Osteocyte (in vitro differentiated cells): ENCODE results near the gene VRTN. TPM values are rescaled to one million over a fixed set of nuclear protein-coding genes. Genes with fewer than 3 reads are reported as not detected.
"Not testable (repeated sequence)": the region's sequence is repeated elsewhere in the genome, so short reads cannot be mapped to it uniquely, and the experiment has no call there.

ENCODE experiments used
- DNase-seq: peaks from one replicate; pipeline ENCODE4 v3.0.0; 2021; ENCODE audit warnings: mixed read lengths; ENCODE audit not compliant: unreplicated experiment; ENCODE audit errors: extremely low spot score
- H3K27ac Mint-ChIP-seq: one replicate; pipeline ENCODE4 v1.8.0; 2021; ENCODE audit warnings: mild to moderate bottlenecking, mixed read lengths; ENCODE audit not compliant: unreplicated experiment
- H3K27me3 Mint-ChIP-seq: one replicate; pipeline ENCODE4 v1.8.0; 2021; ENCODE audit warnings: mixed read lengths; ENCODE audit not compliant: unreplicated experiment
- H3K36me3 Mint-ChIP-seq: one replicate; pipeline ENCODE4 v1.8.0; 2021; ENCODE audit warnings: mixed read lengths; ENCODE audit not compliant: unreplicated experiment
- H3K4me1 Mint-ChIP-seq: one replicate; pipeline ENCODE4 v1.8.0; 2021; ENCODE audit warnings: mixed read lengths; ENCODE audit not compliant: unreplicated experiment
- H3K4me3 Mint-ChIP-seq: one replicate; pipeline ENCODE4 v1.8.0; 2021; ENCODE audit warnings: mild to moderate bottlenecking, moderate library complexity, mixed read lengths; ENCODE audit not compliant: unreplicated experiment
- H3K9me3 Mint-ChIP-seq: one replicate; pipeline ENCODE4 v1.8.0; 2021; ENCODE audit warnings: mixed read lengths; ENCODE audit not compliant: unreplicated experiment
- total RNA-seq: library from RNA; stranded (reverse); gene quantifications from 2 replicates; pipeline ENCODE4 v1.2.1, GENCODE V29; 2021
- TF ChIP-seq, protein P1 (sequence below): fragments of 200-600 bp; sonication (generic); IDR thresholded peaks from 2 replicates; pipeline ENCODE4 v1.5.0; 2021; ENCODE audit warnings: antibody characterized with exemption, mild to moderate bottlenecking, moderate library complexity

VRTN gene
- total RNA-seq, 1 donor from 2014 or later, result not detected

DNA sequence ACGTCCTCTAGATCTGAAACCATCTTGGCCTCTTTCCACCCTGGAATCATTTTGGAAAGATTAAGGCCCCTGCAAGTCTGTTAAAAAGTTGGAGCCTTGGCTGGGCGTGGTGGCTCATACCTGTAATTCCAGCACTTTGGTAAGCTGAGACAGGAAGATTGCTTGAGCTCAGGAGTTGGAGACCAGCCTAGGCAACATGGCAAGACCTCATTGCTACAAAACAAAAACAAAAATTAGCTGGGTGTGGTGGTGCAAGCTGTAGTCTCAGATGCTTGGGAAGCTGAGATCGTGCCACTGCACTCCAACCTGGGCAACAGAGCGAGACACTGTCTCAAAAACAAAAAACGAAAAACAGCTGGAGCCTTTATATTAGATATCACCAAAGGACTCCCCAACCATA is 34.7 kb upstream of the VRTN start:
- H3K4me1 Mint-ChIP-seq, result no peaks in the 10 kb centered on the region
- H3K9me3 Mint-ChIP-seq, result no peaks in the 10 kb centered on the region
- TF ChIP-seq, protein P1, sequence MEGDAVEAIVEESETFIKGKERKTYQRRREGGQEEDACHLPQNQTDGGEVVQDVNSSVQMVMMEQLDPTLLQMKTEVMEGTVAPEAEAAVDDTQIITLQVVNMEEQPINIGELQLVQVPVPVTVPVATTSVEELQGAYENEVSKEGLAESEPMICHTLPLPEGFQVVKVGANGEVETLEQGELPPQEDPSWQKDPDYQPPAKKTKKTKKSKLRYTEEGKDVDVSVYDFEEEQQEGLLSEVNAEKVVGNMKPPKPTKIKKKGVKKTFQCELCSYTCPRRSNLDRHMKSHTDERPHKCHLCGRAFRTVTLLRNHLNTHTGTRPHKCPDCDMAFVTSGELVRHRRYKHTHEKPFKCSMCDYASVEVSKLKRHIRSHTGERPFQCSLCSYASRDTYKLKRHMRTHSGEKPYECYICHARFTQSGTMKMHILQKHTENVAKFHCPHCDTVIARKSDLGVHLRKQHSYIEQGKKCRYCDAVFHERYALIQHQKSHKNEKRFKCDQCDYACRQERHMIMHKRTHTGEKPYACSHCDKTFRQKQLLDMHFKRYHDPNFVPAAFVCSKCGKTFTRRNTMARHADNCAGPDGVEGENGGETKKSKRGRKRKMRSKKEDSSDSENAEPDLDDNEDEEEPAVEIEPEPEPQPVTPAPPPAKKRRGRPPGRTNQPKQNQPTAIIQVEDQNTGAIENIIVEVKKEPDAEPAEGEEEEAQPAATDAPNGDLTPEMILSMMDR, result no peak
- peaks cover 16% of the 10 kb centered on the region for H3K27me3 Mint-ChIP-seq
- no peak for DNase-seq
- H3K27ac Mint-ChIP-seq, result no peak overlapping the region
- H3K36me3 Mint-ChIP-seq, result no peaks in the 10 kb centered on the region
- H3K4me3 Mint-ChIP-seq, result no peak overlapping the region

DNA sequence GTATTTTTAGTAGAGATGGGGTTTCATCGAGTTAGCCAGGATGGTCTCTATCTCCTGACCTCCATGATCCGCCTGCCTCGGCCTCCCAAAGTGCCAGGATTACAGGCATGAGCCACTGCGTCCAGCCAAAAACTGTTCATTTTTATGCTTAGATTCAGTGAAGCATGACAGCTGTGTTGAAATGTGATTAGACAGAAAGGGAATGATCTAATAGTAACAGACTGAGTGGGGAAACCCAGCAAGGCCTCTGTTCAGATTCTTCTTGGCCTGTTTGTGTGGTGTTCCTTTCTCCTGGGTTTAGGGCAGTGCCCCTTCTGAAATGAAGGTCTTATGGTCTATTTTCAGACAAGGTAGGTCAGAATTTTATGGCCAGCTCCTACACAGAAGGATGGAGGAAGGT is 33.7 kb upstream of the VRTN start:
- Mint-ChIP-seq H3K4me1 (no peaks in the 10 kb centered on the region), H3K4me3 (no peak overlapping the region), H3K27me3 (peaks cover 13% of the 10 kb centered on the region), H3K27ac (no peak overlapping the region), H3K9me3 (no peaks in the 10 kb centered on the region), H3K36me3 (no peaks in the 10 kb centered on the region)
- no peak for DNase-seq
- TF ChIP-seq, protein P1, result no peak

DNA sequence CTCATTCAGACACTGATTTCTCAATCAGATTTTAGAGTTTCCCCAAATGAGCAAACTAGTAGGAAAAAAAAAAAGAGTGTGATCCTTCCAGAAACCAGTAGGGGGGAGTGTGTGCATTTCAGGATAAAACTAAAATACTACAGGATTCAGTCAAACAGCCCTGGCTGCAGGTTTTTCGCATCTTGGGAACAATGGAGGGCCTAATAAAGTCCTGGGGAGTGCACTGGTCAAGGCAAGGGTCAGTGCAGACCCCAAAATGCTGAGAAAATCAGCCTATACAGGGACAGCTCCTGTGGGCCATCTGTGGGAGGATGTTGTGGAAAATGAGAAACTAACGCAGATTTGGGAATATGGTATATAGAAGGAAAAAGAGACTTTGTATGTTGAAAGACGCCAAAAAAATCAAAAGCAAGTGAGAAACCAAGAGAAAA is 23.3 kb upstream of the VRTN start:
- TF ChIP-seq, protein P1, result peak; percentile 71
- H3K9me3 Mint-ChIP-seq, result no peaks in the 10 kb centered on the region
- no peaks in the 10 kb centered on the region for H3K36me3 Mint-ChIP-seq
- no peak overlapping the region for H3K4me3 Mint-ChIP-seq
- H3K27me3 Mint-ChIP-seq, result peaks cover 31% of the 10 kb centered on the region
- H3K4me1 Mint-ChIP-seq, result peaks cover 5% of the 10 kb centered on the region
- no peak for DNase-seq
- H3K27ac Mint-ChIP-seq, result no peak overlapping the region

DNA sequence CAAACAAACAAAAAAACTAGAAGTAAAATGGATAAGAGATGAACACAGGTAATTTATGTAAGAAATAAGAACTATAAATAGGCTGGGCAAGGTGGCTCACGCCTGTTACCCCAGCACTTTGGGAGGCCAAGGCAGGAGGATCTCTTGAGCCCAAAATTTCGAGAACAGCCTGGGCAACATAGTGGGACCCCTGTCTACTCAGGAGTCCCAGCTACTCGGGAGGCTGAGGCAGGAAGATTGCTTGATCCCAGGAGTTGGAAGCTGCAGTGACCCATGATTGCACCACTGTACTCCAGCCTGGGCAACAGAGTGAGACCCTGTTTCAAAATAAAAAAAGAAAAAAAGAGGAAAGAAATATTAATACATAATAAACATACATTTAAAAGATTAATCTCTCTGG is 22.8 kb upstream of the VRTN start:
- TF ChIP-seq, protein P1, result no peak
- no peak for DNase-seq
- no peaks in the 10 kb centered on the region for H3K9me3 Mint-ChIP-seq
- no peak overlapping the region for H3K27ac Mint-ChIP-seq
- no peaks in the 10 kb centered on the region for H3K36me3 Mint-ChIP-seq
- peaks cover 5% of the 10 kb centered on the region for H3K4me1 Mint-ChIP-seq
- peaks cover 31% of the 10 kb centered on the region for H3K27me3 Mint-ChIP-seq
- no peak overlapping the region for H3K4me3 Mint-ChIP-seq

DNA sequence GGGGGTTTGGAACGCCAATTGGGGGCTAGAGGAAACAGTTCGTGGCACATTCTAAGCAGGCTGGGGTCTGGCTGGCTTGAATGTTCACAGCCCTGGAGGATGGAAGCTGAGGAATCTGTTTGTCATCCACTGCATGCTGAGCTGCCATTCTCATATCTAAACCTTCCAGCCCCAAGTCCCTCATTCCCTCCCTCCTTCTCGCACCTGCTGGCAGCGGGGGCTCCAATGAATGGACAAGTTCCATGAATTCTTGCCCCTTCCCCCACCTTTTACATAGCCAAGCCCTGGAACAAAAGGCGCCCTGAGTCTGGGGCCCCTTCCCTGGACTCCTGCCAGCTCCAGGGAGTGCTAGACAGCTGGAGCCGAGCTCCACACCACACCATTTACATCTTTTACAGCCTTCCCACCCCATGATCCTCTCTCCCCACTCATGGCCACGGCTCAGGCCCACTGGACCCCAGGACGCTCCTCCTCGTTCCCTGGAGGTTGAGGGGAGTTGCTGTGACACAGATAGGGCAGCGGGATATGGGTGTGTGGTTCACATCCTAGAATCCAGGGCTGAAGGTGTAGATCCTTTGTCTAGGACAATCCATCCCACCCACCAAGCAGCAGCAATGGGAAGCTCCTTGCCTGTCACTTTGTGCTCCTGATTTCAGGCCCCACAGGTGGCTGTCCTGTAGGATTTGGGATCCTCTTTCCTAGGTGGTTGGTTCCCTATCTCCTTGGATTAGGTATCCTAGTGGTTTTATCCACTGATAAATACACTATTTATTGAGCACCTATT is 21.7 kb upstream of the VRTN start:
- TF ChIP-seq, protein P1, result no peak
- Mint-ChIP-seq H3K27me3 (peaks cover 26% of the 10 kb centered on the region), H3K9me3 (no peaks in the 10 kb centered on the region), H3K27ac (no peak overlapping the region), H3K4me1 (peaks cover 5% of the 10 kb centered on the region), H3K36me3 (no peaks in the 10 kb centered on the region), H3K4me3 (no peak overlapping the region)
- no peak for DNase-seq

DNA sequence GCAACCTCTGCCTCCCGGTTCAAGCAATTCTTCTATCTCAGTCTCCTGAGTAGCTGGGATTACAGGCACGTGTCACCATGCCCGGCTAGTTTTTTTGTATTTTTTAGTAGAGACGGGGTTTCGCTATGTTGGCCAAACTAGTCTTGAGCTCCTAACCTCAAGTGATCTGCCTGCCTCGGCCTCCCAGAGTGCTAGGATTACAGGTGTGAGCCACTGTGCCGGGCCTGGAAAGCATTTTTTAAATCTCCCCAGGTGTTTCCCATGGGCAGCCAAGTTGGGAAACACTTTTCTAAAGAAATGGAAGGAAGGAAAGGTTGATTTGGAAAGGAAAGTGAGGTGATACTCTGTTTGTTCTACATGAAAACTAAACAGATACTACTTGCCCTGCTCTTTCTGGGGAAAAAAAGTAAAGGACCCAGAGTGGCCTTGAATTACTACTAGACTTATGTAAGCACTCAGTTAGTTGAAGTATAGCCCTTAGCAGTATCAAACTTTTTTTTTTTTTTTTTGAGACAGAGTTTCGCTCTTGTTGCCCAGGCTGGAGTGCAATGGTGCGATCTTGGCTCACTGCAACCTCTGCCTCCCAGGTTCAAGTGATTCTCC is 18.2 kb upstream of the VRTN start:
- not testable (repeated sequence) for DNase-seq, H3K36me3 Mint-ChIP-seq, H3K4me1 Mint-ChIP-seq, H3K9me3 Mint-ChIP-seq, H3K4me3 Mint-ChIP-seq, H3K27ac Mint-ChIP-seq
- H3K27me3 Mint-ChIP-seq, result peaks cover 25% of the 10 kb centered on the region
